Fibroblast of lung (primary cell): ENCODE data around the gene C10orf67.

ENCODE experiments used
- EZH2 ChIP-seq: IDR thresholded peaks from 2 replicates; pipeline ENCODE4 v1.5.1; 2012; ENCODE audit warnings: low read length, control low read depth, mild to moderate bottlenecking; ENCODE audit errors: missing control alignments
- TF ChIP-seq, protein P1 (sequence below), 2 donors: IDR thresholded peaks in 1 of 2; conservative IDR thresholded peaks in 1 of 2; 1 replicate in 1 of 2; 2 replicates in 1 of 2; pipeline ENCODE4 v1.5.1; 2011 to 2012; ENCODE audit warnings: low read length in 2 of 2, control low read depth in 1 of 2, inconsistent platforms in 1 of 2, low read depth in 1 of 2, mild to moderate bottlenecking in 1 of 2

DNA sequence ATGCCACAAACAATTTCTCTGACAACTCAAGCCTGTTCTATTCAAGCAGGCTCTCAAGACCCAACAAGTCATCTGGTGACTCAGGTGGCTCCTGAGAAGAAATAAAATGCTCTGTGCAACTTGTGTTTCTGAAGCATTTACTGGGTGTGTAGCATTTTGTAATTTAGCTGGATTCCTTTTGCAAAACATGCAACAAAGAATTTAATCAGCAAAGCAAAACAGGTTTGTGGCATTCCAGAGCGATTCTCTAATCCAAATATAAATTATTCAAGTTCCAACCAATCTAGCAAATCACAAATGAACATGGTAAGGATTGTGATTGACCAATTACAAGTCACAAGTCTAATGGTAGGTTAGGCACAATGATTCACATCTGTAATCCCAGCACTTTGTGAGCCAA is 39.8 kb upstream of the C10orf67 start:
- TF ChIP-seq, protein P1, sequence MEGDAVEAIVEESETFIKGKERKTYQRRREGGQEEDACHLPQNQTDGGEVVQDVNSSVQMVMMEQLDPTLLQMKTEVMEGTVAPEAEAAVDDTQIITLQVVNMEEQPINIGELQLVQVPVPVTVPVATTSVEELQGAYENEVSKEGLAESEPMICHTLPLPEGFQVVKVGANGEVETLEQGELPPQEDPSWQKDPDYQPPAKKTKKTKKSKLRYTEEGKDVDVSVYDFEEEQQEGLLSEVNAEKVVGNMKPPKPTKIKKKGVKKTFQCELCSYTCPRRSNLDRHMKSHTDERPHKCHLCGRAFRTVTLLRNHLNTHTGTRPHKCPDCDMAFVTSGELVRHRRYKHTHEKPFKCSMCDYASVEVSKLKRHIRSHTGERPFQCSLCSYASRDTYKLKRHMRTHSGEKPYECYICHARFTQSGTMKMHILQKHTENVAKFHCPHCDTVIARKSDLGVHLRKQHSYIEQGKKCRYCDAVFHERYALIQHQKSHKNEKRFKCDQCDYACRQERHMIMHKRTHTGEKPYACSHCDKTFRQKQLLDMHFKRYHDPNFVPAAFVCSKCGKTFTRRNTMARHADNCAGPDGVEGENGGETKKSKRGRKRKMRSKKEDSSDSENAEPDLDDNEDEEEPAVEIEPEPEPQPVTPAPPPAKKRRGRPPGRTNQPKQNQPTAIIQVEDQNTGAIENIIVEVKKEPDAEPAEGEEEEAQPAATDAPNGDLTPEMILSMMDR (conservative IDR thresholded peaks at IDR 0.05 in 1 of 2, IDR thresholded peaks at IDR 0.05 in 1 of 2; ENCODE audit: low read depth in 1 of 2, low read length in 2 of 2) = no peak
- no peak for TF ChIP-seq EZH2
